ENCODE measurements around the gene OLIG1. TPM values are rescaled to one million over a fixed set of nuclear protein-coding genes. Genes with fewer than 3 reads are reported as not detected.
A peak's percentile ranks its signal among the peaks of the same experiment; 100 is the strongest.

The OLIG1 gene
- total RNA-seq, 1 donor from 2014 or later = 9.4 TPM

DNA sequence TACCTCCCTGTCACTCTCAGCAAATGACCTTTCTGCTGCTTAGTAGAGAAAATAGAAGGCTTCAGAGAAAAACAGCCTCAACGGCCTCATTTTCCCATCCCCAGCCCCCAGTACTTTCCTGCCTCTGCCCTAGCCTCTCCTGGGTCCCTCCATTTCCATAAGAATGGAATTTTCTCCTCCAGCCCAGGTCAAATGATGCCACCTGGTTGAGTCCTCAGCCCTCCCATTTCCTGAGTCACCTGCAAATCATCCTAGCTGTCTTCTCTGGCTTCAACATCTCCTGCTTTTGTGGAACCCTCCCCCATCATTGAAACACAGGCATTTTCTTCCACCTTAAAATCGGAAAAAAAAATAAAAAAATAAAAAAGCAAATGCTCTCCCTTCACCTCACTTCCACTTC, 35.1 kb downstream of the OLIG1 start:
- DNase-seq = no peak

DNA sequence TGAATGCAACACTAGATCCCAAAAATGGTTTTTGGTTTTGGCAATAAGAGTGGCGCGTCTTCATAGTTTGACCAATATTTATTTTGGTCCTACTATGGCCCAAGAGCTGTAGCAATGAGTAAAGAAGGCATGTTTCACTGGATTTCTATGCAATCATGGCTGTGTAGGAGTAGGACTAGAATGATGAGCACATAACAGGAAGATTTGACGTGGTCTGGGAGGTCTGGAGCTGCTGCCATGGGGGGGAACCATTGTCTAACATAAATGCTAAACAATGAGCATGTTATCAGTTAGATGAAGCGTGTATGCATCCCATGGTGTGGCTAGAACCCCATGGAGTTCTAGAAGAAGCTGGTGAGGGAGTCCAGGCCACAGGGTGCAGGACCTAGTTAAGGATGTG, 38.3 kb downstream of the OLIG1 start:
- no peak for DNase-seq

DNA sequence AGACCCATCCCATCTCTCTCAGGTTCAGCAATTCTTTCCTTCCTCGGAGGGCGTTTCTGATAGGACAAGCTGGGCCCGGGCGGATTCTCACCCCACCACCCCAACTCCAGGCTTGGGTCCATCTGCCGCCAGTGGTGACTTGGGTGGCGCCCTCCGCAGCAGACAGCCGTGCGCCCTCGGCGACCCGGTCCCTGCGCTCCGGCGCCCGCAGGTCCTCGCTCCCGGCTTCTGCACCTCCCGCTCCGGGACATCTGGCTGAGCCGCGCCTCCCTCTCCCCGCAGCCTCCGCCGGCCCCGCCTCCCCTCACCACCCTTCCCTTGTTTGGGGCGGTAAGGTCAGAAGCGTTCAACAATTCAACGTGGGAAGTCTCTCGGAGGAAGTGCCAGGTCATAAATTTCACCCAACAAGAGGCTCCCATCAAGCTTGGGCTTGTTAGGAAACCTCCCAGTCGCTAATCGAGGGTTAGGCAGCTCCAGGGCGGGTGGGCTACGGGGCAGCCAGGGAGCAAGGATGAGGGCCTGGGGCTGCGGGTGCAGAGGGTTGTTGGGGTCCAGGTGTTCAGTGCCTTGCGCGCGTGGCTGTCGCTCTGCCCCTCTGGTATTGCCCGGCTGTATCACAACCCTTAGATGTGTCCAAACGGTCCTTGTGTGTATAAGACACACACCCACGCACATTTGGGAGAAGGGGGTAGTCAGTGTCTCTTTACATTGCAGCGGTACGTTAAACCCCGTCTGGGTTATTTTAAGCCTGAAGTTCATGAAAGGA, 39.8 kb downstream of the OLIG1 start:
- DNase-seq = no peak

DNA sequence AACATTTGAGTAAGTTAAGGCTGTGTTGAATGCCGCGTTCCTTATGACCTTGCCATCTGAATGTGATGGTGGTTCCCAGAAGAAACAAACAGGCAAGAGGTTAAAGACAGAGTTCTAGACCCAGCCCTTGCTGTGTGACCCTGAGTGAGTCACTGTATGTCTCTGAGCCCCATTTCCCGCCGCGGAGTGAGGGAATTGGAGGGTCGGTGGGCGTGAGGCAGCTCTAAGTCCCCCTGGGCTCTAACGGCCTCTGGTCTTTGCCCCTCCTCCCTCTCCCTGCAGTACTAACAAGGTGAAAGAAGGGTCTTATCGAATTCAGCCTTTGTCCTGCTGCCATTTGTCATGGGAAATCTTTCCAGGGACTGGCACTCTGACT, 40.4 kb downstream of the OLIG1 start:
- DNase-seq = no peak

DNA sequence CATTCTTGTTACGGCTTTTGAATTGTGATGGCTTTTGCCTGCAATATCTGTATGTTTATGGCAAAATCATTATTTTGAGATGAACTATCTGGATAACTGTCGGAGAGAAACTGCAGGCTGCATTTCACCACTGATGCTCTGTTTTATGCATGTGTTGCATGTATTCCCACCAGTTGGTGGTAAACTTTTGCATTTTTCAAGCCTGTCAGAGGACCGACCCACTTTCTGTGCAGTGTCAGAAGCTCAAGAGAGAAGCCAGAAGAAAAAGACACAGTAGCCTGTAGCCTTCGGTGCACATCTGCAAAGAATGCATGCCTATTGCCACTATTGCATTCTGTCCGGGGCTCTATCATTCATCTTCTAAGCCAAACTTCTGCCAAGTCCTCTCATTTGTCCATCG, 41.6 kb downstream of the OLIG1 start:
- DNase-seq = no peak

DNA sequence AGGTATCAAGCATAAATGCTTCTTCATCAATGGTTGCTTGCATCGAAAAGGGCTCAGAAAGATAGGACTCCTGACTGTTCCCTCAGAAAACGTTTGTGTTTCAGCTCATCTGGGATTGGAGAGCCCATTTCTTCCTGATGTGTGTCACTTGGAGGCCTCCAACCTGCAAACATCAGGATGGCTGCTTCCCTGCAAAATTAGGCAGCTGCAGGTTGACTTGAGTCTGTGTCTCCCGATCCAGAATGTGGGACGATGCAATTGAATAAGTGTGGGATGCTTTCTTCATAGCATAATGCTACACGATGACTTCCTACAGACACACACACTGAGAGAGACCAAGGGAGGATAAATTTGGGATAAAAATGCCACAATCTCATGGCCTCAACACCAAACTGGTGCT, 42.2 kb downstream of the OLIG1 start:
- DNase-seq = no peak

DNA sequence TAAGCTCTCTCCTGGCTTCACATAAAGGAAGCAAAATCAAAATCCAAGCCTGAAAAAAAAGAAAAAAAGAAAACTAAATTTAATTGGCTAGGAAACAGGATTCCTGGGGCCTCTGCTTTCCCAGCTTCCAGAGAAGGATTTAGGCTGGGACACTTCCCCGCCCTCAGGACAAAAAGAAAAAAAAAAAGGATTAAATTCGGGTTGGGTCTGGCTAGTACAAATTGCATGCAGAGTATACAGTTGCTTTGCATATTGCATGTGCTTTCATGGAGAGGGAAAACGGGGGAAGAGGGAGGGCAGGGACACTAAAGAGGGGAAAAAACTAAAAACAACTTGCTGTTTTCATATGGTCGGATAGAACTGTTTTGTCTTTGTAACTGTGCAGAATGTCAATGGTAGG, 42.7 kb downstream of the OLIG1 start:
- DNase-seq = no peak

DNA sequence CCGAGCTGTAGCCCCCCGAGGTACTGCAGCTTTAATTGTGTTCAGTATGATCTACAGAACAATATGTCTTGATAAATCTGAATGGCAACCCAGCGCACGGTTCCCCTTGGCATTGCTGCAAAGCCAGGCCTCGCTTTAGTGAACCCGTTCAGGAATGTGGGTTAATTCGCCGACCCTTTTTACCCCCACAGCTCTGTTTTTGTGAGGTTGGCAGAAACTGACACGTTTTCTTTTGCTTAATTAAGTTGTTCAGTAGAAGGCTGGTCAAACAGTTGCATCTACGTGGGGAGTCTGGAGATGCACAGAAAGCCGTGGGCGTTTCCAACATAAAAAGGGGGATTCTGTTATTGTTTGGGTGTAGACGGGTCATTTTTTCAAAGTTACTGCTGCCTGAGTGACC, 43.2 kb downstream of the OLIG1 start:
- DNase-seq = no peak

DNA sequence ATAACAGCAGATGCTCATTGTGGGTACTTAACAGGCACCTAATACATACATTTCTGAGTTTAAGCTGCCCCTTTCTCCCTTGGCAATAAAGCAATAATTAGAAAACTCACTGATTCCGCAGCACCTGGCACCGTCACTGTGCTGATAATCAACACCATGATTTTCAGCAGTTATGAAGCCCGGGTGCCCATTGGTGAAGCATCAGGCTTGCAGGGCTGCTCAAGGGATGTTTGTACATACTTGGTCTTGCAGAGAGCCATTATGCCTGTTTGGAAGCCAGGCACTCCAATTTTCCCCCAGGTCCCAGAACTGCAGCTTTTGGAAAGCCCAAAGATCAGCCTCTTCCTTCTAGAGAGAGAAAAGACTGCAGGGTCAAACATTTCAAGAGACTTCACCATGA, 44.3 kb downstream of the OLIG1 start:
- no peak for DNase-seq

DNA sequence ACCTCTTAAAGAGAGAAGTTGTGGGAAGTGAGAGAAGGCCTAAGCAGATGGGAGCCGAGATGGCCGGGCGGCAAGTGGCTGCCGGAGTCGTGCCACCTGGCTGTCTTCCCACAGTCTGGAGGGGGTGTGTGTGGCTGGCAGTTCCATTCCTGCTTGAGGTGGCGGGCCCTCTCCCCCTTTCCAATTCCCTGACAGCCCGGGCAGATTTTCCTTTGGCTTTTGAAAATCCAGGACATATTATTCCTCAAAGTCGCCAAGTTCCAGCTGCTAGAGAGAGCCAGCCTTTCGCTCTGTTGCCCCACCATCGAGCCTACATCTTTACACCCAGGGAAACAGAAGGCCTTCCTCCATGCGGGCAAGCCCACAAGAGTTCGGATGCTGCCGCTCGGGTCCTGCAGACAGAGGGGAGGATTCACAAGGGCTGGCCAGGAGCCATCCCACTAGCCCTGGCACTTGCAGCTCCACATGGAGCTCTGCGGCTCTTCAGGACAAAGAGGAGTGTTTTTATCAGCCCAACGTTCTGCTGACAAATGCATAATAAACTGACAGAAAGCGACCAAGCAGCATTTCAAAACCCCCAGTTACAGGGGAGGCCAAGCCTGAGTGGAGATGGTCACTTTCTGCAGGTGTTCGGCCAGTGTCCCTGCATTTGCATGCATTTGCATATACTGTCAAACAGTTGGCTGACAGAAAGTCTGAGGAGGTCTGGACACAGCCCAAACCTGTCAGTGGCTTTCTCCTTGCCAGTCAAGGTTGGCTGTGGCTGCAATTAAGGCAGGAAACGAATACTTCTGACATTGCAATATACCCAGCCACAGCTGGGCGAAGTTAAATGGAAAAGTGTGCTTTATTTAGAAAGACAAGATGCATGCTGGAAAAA, 45.9 kb downstream of the OLIG1 start:
- DNase-seq = peak; percentile 45

DNA sequence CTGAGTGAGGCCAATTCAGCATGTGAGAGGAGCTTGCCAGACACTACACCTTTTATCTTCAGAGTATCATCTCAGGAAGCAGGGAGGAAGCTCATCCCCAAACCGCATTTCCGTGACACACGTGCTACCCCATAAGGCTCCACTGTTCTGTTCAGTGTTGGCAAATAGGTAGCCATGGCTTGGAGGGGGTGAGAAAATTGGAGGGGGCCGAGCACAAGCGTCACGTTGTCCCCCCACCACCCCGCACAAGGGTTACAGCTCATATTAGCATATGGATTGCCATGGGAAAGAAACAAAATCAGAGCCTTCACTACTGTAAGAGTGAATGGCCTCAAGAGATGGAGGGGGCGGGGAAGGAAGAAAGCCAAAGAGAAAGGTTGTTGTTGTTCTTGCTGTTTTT, 46.7 kb downstream of the OLIG1 start:
- no peak for DNase-seq

DNA sequence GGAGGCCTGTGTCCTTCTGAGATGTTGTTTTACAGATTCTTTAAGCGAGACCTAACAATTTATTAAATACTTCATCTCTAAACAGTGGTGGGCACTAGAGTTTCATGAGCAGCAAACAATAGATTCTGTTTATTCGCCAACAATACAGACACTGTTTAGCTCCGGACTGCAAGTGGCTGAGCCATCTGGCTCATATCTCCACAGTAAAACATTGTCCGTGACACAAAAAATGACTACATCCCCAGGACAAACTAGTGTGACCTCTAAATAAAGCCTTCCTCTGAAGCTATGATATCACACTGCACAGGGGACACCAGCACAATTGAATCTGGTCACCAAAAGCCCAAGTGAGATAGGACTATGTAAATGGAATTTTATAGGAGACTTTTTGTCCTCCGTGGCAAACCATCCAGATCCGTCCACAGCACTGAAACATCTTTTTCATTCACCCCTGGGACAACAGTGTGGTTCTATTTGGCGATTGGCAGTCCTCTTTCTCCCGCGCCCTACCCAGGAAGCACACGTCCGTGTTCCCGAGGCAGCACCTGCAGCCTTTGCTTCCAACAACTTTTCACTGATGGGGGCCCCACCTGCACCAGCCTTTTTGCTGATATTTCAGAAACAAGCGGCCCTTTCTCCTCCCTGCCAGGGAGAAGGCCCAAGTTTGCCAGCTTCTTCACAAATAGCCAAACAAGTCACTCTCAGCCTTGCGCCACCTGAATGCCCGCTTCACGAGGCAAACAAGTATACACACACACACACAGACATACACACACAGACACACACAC, 47.4 kb downstream of the OLIG1 start:
- DNase-seq = peak; percentile 63

Other genes with a start within 250 kb of the OLIG1 start
- 23.9 TPM for gene OLIG2, start 44.2 kb upstream of the OLIG1 start, total RNA-seq
- 9.5 TPM for gene IFNAR2, start 159.8 kb downstream of the OLIG1 start, total RNA-seq
- gene IL10RB, start 196.2 kb downstream of the OLIG1 start, total RNA-seq = 10.3 TPM

Data from occipital lobe (tissue), 2 donors.